ENCODE data around the gene STIMATE.

Gene STIMATE

DNA sequence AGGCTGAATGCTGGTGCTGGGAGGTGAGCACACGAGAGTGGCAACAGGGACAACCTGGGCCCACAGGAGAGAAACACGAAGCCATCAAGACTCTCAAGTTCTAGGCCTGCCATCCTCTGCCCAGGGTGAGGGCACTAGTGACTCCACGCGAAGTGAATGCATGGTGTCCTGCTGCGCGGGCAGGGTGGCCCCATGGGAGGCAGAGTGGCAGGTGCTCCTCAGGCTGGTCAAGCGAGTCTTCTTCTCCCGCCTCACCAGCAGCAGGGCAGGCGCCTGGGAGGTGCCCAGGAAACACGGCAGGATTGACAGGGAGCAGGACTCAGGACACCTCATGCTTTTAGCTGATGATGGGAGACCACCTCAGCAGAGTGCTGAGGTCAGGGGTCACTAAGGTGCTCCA, 26.9 kb downstream of the STIMATE start:
- Histone ChIP-seq H3K9ac (ENCODE audit: low read length) (no peak overlapping the region), H3K4me2 (ENCODE audit: low read depth, low read length) (no peak overlapping the region), H3K4me3 (ENCODE audit: low read length) (no peak overlapping the region), H3F3A (ENCODE audit: insufficient read depth, low read length) (no peaks in the 10 kb centered on the region), H3K9me2 (replicated peaks; ENCODE audit: insufficient read depth, low read length) (no peaks in the 10 kb centered on the region), H3K79me2 (ENCODE audit: low read length) (no peaks in the 10 kb centered on the region), H3K9me3 (replicated peaks; ENCODE audit: insufficient read depth, low read length) (no peaks in the 10 kb centered on the region), H3K27me3 (replicated peaks; ENCODE audit: insufficient read depth, low read length) (no peaks in the 10 kb centered on the region), H2AFZ (ENCODE audit: low read length) (no peak overlapping the region), H3K36me3 (replicated peaks; ENCODE audit: insufficient read depth, low read length) (no peaks in the 10 kb centered on the region), H3K27ac (ENCODE audit: low read length) (no peak overlapping the region), H4K20me1 (ENCODE audit: insufficient read depth, low read length) (no peaks in the 10 kb centered on the region), H3K4me1 (ENCODE audit: low read length) (no peaks in the 10 kb centered on the region)
- no peak for TF ChIP-seq EZH2 (optimal IDR thresholded peaks at IDR 0.05; ENCODE audit: low read depth, low read length)
- TF ChIP-seq, protein P1, sequence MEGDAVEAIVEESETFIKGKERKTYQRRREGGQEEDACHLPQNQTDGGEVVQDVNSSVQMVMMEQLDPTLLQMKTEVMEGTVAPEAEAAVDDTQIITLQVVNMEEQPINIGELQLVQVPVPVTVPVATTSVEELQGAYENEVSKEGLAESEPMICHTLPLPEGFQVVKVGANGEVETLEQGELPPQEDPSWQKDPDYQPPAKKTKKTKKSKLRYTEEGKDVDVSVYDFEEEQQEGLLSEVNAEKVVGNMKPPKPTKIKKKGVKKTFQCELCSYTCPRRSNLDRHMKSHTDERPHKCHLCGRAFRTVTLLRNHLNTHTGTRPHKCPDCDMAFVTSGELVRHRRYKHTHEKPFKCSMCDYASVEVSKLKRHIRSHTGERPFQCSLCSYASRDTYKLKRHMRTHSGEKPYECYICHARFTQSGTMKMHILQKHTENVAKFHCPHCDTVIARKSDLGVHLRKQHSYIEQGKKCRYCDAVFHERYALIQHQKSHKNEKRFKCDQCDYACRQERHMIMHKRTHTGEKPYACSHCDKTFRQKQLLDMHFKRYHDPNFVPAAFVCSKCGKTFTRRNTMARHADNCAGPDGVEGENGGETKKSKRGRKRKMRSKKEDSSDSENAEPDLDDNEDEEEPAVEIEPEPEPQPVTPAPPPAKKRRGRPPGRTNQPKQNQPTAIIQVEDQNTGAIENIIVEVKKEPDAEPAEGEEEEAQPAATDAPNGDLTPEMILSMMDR (IDR thresholded peaks at IDR 0.05; ENCODE audit: low read length) = no peak
- DNase-seq = no peak

DNA sequence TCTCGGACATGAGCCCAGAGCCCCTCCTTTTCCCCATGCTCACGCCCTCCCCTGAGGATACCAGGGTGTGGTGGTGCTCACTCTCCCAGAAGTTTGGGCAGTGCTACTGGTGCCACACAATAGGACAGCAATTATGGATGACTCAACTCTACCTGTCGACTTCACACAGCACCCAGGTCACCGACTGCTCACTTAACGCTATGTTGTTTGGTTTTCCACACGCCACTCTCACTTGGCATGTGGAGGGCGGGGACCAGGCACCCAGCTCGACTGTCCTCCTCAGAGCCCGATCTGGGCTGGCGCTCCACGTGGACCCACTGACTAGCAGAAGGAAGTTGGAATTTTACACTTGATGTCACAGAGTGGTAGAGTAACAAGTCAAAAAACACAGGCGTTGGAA, 30.9 kb downstream of the STIMATE start:
- Histone ChIP-seq H3K27me3 (replicated peaks; ENCODE audit: insufficient read depth, low read length) (no peaks in the 10 kb centered on the region), H4K20me1 (ENCODE audit: insufficient read depth, low read length) (no peaks in the 10 kb centered on the region), H3K4me1 (ENCODE audit: low read length) (no peaks in the 10 kb centered on the region), H3K9ac (ENCODE audit: low read length) (no peak overlapping the region), H3K27ac (ENCODE audit: low read length) (no peak overlapping the region), H3F3A (ENCODE audit: insufficient read depth, low read length) (no peaks in the 10 kb centered on the region), H3K9me3 (replicated peaks; ENCODE audit: insufficient read depth, low read length) (no peaks in the 10 kb centered on the region), H2AFZ (ENCODE audit: low read length) (no peak overlapping the region), H3K4me3 (ENCODE audit: low read length) (no peak overlapping the region), H3K4me2 (ENCODE audit: low read depth, low read length) (no peak overlapping the region), H3K9me2 (replicated peaks; ENCODE audit: insufficient read depth, low read length) (no peaks in the 10 kb centered on the region), H3K36me3 (replicated peaks; ENCODE audit: insufficient read depth, low read length) (no peaks in the 10 kb centered on the region), H3K79me2 (ENCODE audit: low read length) (no peaks in the 10 kb centered on the region)
- TF ChIP-seq EZH2 (optimal IDR thresholded peaks at IDR 0.05; ENCODE audit: low read depth, low read length) (no peak), EZH2phosphoT487 (IDR thresholded peaks at IDR 0.05; ENCODE audit: low read length) (no peak)
- TF ChIP-seq, protein P1 (IDR thresholded peaks at IDR 0.05; ENCODE audit: low read length) = no peak
- no peak for DNase-seq

DNA sequence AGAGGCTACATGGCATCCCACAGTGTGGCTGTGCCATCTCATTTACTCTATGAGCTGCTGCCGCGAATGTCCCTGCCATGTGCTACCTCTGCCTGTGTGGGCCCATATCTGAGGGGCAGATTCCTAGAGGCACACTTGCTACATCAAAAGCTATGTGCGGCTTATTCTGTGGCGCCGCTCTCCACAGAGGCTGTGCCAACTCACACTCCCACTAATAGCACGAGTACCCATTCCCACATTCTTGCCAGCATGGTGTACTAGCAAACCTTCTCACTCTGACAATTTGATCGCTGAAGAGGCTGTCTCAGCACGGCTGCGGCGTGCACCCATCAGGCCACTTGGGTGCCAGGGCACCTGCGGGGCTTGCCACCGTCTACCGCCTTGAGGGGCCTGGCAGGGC, 31.4 kb downstream of the STIMATE start:
- Histone ChIP-seq H3K4me3 (ENCODE audit: low read length) (no peak overlapping the region), H3K36me3 (replicated peaks; ENCODE audit: insufficient read depth, low read length) (no peaks in the 10 kb centered on the region), H3K4me1 (ENCODE audit: low read length) (no peaks in the 10 kb centered on the region), H3K4me2 (ENCODE audit: low read depth, low read length) (no peak overlapping the region), H3K27ac (ENCODE audit: low read length) (no peak overlapping the region), H3K9ac (ENCODE audit: low read length) (no peak overlapping the region), H2AFZ (ENCODE audit: low read length) (no peak overlapping the region), H3K79me2 (ENCODE audit: low read length) (no peaks in the 10 kb centered on the region), H3F3A (ENCODE audit: insufficient read depth, low read length) (no peaks in the 10 kb centered on the region), H3K27me3 (replicated peaks; ENCODE audit: insufficient read depth, low read length) (no peaks in the 10 kb centered on the region), H4K20me1 (ENCODE audit: insufficient read depth, low read length) (no peaks in the 10 kb centered on the region), H3K9me3 (replicated peaks; ENCODE audit: insufficient read depth, low read length) (no peaks in the 10 kb centered on the region), H3K9me2 (replicated peaks; ENCODE audit: insufficient read depth, low read length) (no peaks in the 10 kb centered on the region)
- no peak for TF ChIP-seq EZH2phosphoT487 (IDR thresholded peaks at IDR 0.05; ENCODE audit: low read length)
- TF ChIP-seq EZH2 (optimal IDR thresholded peaks at IDR 0.05; ENCODE audit: low read depth, low read length) = no peak
- TF ChIP-seq, protein P1 (IDR thresholded peaks at IDR 0.05; ENCODE audit: low read length) = no peak
- no peak for DNase-seq
